Measurements from ENCODE around the gene PTPRG. TPM values are rescaled to one million over a fixed set of nuclear protein-coding genes. Genes with fewer than 3 reads are reported as not detected.

Gene PTPRG
- total RNA-seq, 1 donor from 2014 or later = 119 TPM

DNA sequence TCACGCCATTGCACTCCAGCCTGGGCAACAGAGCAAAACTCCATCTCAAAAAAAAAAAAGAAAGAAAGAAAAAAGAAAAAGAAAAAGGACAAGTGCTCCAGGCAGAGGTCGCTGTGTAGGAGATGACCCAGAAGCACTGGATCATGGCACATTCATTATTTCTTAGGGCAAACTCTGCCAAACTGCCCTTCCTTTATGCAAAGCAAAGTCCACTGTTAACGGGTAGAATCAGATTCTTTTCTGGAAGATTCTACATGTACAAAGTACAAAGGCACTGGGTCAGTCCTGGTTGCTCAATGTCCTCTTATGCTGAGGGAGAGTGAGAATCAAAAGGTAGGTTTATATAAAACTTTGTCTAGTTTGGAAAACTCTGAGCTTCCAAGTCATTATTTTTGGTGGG is 667.1 kb downstream of the PTPRG start:
- peak; percentile 24 for DNase-seq (ENCODE audit: low read depth)

DNA sequence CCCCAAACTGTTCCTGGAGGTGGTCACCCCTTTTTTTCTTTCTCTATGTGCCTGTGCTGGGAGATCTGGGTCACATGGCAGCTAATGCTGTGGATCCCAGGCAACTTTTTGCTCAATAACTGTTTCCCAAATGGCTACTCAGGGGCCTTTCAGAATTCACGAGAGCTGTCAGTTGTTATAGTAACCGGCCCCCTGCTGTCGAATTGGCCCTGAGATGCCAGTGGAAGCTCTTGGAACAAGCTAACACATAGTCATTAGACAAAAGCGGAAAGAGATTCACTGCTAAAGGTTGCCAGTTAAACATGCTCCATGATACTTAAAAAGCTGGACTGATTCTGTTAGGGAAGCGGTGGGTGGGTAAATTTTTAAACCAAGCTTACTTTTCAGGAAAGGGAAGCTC is 667.8 kb downstream of the PTPRG start:
- DNase-seq (ENCODE audit: low read depth) = no peak

DNA sequence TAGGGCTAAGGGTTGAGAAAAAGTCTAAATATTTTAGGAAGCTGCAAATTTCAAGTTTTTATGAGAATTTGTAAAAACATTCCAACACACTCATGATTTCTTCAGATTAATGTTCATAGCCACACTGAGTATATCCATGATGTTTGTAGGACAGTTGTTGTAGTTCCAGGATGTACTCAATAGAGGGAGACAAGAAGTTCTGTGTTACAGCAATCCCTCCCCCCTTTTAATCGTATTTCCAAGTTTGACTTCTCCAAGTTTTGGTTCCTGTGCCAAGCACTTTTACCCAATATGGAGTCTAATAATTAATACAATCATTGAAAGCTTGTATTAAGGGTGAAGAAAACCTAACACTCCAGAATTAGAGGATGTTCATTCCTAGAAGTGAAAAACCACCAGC is 668.5 kb downstream of the PTPRG start:
- DNase-seq (ENCODE audit: low read depth) = peak; percentile 23

DNA sequence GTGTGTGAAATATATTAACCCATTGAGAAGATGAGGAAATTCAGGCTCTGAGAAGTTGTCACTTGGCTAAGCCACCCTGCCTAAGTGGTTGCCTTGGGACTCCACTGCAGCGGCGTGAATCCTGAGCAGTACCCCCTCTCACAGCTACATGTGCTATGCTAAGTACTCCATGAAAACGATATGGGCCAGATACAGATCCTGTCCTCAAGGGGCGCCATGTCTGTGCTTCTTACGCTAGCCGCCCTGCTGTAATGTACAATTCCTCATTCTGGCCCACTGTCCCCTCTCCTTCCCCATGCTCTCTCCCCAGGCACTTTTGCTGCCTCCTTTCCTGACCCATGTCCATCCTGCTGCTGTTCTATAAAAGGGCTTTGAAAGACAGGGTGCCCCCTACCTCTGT is 671.7 kb downstream of the PTPRG start:
- DNase-seq (ENCODE audit: low read depth) = no peak

DNA sequence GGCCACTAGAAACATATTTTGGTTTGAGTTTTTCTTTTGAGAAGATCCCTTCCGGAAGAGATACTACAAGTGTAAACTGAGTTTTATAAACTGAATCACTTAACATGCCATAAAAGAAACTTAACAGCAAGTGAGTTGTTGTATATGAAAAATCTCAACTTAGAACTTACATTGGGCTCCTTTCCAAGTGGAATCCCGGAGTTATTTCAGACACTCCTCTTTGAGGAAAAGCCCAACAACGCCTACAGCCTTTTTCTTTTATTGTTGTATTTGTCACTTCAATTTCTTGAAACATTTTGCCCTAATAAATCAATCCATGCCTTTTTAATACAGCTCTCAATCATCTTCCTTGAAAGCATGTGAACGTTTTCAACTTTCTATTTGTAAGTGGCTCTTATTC is 674.6 kb downstream of the PTPRG start:
- DNase-seq (ENCODE audit: low read depth) = no peak

DNA sequence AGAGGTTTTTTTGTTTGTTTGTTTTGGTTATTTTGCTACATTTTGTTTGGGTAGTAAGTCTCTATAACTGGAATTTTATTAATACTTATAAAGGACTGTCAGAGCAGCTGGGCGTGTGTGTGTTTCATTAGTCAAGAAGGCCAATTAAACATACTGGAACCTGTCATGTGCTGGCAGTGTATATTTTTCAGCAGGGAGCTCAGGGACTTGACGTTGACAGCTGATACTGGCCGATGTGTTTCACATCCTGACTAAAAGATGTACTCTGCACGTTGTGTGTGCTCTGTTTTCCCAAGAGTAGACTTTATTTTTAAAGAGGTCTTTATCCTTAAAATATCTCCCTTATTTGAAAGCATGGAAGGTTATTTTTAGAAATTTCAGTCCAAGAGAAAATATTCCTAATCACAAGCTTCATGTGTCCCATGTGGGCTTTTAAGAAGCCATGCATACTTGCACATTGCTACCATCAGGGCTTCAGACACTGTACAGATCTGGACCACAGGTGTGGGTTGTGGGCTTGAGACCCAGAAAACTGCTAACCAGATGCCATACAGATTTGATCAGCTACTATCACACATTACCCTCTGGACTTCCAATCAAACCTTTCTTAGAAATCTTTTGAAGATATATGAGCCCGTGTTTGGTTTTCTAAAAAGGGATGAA is 676.0 kb downstream of the PTPRG start:
- no peak for DNase-seq (ENCODE audit: low read depth)

DNA sequence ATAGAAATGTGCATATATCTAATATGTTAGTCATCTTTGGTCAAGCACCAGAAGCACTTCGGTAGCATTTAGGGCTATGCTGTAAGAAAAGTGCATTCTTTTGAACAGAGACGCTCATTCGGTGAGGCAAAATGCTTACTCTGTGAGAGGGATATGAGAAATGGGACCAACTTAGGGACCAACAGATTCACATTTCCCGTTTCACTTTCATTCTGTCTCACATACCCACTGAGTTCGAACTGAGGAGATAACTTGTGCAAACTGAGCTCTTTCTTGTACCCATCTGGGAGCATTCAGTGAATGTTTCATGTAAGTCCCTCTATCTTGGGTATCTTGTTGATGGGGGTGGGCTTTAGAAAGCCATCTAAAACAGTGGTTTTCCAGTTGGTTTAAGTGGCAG is 676.6 kb downstream of the PTPRG start:
- no peak for DNase-seq (ENCODE audit: low read depth)

DNA sequence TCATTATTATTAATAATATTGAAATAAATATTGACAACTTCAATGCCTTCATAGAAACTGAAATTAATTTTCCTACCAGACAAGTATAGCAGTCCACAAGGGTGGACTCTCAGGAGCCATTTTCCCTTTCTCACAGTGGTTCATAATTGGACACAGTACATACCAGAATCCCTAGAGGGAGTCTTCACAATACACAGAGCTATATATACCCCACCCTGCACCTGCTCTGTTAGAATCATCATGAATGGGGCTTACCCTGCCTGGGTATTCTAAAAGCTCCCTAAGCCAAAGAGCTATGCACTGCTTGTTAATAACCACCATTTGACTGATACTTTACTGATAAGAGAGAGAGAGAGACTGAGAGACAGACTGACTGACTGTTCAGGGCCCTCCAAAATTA is 677.1 kb downstream of the PTPRG start:
- no peak for DNase-seq (ENCODE audit: low read depth)

DNA sequence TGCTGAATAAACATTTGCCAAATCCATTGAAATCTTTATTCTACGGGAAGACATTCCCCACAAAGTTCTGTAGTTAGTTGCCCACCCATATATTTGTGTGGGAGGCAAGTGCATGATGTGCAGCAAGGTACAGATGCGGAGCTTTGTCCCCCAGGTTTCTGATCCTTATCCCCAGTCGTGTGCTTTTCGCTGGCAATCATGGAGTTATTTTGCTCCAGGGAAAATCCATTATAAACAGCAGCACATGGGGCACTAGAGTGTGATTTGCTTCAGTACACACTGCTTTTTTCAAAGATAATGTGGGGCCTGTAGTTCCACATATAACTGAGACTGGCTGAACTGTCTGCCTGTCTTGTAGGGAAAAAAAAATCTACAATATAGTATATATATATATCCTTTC is 679.9 kb downstream of the PTPRG start:
- peak; percentile 39 for DNase-seq (ENCODE audit: low read depth)

DNA sequence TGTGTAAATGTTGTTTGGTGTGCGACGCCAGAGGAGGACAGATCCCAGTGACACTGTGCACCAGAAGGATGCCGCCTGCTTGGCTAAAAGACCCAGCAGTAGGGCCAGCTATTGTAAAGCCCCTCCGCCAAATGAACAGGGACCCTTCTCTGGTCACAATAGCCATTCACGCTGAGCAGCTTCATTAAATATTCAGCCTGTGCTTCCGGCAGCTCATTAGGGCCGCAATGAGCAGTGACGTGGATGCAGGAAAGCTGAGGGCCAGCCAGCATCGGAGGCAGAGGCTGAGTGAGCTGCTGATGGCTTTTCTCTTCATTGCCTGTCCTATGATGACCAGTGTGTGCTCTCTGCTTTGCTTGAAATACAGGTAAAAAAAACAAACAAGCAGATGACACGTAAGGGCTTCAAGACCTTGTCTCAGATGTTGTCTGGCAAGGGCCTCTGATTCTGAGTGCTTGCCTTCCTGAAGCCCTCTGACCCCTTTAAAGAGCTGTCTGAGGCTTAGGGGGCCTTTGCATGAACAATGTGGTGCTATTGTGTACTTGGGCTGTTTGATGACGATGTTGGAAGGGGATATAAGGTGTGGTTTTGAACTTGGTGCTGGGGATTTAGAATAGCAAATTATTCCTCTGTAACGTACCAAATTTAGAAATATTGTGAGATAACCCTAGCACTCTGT is 681.6 kb downstream of the PTPRG start:
- no peak for DNase-seq (ENCODE audit: low read depth)

DNA sequence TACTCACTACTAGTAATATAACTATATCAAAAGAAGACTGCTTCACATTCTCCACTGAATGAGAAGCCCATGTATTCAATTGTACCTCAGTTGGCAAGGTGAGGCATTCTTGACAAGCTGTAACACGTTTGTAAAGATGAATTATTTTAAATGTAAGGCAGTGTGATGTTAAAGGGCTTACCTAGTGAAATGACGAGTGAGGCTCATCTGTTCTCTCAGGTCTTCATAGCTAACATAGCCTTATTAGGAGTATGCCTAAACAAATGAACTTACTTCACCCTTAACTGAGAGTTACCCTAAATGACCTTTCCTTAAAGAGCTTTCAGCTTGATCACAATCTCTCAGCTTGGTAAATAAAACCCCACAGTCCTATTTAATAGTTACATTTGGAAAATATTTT is 684.7 kb downstream of the PTPRG start:
- DNase-seq (ENCODE audit: low read depth) = no peak

DNA sequence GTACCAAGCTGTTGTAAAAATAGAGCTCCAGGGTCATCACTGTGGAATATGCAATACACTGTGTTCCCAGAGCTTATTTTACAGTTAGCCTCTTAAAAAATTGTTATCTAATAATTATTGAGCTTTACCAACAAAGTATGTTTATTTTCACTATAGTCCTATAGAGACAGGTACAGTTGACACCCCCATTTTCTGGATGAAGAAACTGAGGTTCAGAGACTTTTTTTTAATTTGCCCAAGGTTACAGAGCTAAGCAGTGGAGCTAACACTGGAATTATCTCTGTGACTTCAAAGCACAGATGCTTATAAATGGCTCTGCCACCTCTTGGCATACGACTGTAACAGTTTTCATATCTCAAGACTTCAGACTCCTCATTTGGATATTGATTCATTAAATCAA is 685.6 kb downstream of the PTPRG start:
- no peak for DNase-seq (ENCODE audit: low read depth)

DNA sequence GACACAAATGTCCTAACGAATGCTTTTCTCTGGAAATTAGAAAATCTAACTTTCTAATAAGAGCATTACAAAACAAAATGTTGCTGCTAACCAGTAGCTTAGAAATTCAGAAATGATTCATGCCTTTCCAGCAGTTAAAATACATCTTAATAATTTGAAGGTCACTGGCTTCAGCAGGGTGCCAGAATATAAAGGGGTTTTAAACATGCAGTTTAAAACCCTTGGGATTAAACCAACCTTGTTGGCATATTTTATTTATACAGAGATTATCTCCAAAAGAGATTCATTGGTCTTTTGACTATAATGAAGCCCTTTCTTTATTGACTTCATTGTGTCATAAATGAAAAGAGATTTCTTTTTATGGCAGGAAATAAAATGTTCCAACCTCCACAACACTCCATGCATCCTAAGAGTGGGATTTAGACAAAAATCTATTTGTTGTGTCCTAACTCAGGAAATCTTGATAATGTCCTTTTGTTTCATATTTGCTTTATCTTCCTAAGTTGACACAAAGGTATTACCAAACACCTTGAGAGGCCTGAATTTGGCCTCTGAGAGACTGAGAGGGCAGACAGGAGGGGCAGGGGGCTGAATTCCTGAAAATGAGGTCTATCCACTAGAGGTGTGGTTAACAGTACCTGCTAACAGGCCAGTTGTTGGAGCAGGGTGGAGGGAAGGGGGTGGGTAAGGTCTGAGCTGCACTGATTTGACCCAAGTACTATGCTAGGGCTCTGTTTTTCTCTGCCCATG is 687.5 kb downstream of the PTPRG start:
- DNase-seq (ENCODE audit: low read depth) = no peak

DNA sequence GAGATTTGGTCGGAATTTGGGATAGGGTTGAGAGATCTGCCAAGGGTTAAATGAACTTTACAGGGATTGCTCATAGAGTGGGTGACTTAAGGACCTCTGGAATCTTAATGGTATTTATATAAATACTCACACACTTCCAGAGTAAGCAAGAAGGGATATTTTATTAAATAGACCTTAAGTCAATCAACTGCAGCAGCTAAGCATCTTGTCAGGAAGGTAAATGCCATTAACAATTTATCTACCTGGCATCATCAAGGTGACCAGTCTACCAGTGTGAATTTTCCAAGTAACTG is 688.1 kb downstream of the PTPRG start:
- peak; percentile 38 for DNase-seq (ENCODE audit: low read depth)

DNA sequence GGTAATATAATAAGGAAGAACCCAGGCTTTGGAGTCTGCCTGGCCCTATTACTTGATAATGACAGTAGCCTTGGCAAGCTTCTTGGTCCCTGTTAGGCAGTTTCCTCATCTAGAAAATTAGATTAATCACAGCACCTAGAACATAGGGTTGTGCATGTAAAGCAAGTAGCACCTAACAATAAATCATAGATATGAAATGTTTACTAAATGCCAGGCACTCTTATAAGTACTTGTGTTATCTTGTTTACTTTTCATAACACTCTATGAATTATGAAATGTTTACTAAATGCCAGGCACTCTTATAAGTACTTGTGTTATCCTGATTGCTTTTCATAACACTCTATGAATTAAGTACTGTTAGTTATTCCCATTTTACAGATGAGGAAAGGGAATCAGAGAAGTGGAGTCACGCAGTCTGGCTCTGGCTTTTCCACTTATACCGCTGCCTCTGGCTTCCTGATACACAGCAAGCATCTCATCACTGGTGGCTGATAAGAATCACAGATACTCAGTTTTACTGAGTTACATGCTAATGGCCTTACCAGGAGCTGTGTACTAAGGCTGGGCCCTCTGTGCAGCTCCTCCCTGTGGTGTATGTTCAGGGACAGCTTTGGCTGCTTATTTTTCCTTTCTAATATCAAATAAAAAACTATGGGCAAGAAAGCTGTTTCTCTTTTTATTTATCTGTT is 688.6 kb downstream of the PTPRG start:
- no peak for DNase-seq (ENCODE audit: low read depth)

DNA sequence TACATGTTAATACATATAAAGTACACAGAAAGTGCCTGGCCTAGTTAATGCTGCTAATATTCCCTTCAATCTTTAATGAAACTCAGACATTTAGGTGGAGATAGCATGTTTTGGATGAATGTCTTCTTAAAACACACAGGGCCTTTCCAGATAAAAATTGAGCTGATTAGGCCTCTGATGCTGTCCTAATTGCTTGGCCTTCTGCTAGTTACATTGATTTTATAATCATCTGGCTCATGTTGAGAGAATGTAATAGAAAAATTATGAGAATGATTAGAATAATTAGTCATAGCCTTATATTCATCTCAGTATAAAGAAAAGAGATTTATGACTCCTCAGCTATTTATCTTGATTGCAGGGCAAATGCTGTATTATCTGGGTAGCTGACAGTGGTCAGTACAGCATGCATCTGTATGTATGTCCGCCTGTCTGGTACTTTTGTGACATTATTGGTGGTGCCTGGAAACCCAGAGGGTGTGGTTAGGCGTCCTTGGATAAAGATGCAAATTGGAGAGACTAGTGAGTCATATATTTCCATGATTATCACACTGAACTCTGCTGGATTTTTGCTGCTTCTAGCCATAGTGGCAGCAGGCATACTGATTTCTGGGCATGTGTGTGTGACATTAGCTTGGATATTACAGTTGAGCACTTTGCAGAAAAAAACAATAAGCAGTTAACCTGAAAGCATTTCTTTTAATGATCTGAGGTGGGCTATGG is 691.2 kb downstream of the PTPRG start:
- peak; percentile 22 for DNase-seq (ENCODE audit: low read depth)

DNA sequence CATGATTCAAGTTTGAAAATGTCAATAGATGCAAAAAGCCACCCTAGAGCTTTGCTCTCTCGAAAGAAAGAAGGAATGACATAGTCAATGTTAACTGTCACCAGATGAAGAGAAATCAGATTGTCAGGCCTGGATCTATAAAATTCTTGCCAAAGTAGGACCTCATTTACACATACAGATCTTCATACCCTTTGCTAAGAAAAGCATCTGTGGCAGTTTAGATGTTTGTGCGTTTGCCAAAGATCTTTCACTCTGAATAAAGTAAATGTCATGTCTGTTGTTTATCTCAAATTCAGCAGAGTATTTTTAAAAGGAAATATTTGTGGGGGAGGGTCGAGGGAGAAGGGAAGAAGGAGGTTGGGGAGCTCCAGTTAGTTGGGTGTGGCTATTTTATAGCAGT is 692.6 kb downstream of the PTPRG start:
- no peak for DNase-seq (ENCODE audit: low read depth)

DNA sequence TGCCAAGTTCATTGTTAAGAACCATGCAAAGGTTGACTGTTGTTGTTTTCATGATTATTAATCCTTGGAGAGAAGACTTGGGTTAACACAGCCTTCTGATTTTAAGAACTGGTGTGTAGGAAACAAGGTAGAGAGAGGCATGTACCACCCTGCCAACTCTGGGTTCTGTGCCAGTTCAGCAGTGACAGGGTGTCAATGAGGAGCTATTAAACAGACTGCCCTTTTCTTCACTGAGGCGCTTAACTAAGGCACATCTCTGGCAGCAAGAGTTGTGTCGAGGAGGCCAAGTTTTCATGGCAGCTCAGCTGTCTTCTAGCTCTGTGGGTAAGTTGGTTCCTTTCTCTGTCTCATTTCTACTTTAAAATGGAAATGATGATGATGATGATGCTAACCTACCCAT is 694.4 kb downstream of the PTPRG start:
- no peak for DNase-seq (ENCODE audit: low read depth)

DNA sequence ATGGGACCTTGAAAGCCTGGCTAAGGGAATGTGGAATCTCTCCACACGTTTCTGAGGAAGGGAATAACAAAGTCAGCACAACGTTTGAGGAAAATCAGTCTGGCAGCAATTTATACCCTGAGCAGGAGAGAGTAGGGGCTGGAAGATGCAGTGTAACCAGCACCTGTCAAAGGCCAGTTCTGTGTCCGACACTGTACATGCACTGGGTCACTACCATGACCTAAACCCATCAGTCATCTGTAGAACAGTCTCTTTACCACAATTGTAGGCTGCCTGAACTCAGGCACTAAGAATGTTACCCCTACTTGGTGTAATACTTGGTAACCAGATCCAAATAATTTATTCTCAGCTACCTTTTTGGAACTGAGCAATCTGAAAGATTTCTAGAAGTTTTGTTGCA is 698.6 kb downstream of the PTPRG start:
- DNase-seq (ENCODE audit: low read depth) = no peak

DNA sequence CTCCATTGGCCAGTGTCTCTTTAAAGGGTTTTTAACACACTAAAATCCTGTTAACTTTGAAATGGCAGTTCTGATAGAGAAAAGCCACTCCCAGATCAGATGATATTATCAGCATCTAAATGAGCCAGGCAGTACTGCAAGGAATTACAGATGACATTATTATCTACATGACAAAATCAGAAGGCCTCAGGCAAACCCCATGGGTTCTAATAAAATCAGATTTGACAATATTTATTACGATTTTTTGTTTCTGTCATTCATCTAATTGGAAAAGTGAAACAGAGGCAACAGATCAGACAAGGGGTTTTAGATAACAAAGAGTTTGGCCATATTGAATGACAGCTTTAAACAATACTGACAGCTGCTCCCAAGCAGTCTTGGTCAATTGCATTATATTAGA is 699.3 kb downstream of the PTPRG start:
- no peak for DNase-seq (ENCODE audit: low read depth)

DNA sequence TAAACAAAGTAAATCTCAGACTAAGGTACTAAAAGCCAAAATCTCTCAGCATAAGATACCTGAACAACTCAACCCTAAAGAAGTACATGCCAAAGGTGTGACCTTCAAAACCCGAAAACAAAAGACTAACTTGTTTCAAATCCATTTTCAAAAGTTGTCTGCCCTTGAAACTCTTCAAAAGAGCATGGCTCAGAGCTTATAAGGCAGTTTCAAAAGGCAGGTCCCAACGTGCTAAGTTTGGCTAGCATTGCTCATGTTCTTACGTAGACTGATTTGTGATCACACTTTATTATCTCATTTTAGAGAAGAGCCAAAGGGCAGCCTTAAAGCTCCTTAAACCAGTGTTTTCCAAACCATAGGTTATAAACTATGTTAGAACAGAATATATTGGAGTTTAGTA is 699.8 kb downstream of the PTPRG start:
- no peak for DNase-seq (ENCODE audit: low read depth)

DNA sequence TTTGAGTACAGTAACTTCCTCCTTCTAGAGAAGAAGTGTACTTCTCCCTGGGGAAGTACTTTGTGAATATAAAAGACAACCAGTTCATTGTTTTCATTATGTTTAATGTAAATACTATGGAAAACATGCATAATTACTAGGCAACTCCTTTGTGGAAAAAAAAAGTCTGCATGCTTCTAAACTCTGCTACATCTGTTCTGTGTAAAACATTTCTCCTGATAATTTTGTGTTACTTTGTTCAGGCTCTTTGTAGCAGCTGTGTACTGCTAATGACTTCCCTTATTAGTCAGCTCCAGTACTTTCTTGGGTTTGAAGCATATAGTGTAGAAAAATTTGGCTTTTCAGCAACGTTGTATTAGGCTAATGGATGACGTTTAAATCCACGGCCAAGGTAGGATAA is 700.4 kb downstream of the PTPRG start:
- DNase-seq (ENCODE audit: low read depth) = no peak
